GM23338 (cell line): ENCODE data around the gene CDK4. TPM values are rescaled to one million over a fixed set of nuclear protein-coding genes. Genes with fewer than 3 reads are reported as not detected.

Experiments
- ATAC-seq: fragments of 200-7000 bp; cut with Tn5 transposase; 3 replicates; pipeline ENCODE4 v1.9.1; 2020
- DNase-seq: peaks from one replicate; pipeline ENCODE4 v3.0.0-alpha.2; 2015; ENCODE audit warnings: low spot score
- H2AFZ ChIP-seq: fragments of 200-600 bp; sonication (generic); 2 replicates; pipeline ENCODE4 v1.8.0; 2016; ENCODE audit warnings: antibody characterized with exemption, mild to moderate bottlenecking, moderate library complexity
- H3F3A ChIP-seq: fragments of 200-600 bp; sonication (generic); replicated peaks from 2 replicates; pipeline ENCODE4 v1.8.0; 2017; ENCODE audit warnings: antibody characterized with exemption, mixed run types, low read depth
- H3K27ac ChIP-seq: fragments of 200-600 bp; sonication (generic); 2 replicates; pipeline ENCODE4 v1.6.1; 2016; ENCODE audit warnings: low read depth
- H3K27me3 ChIP-seq: fragments of 200-600 bp; sonication (generic); 2 replicates; pipeline ENCODE4 v1.8.0; 2016; ENCODE audit warnings: mild to moderate bottlenecking, mixed run types, moderate library complexity; ENCODE audit not compliant: insufficient read depth
- H3K36me3 ChIP-seq: fragments of 200-600 bp; sonication (generic); 2 replicates; pipeline ENCODE4 v1.8.0; 2016; ENCODE audit warnings: mild to moderate bottlenecking; ENCODE audit not compliant: insufficient read depth
- H3K4me1 ChIP-seq: fragments of 200-600 bp; sonication (generic); 2 replicates; pipeline ENCODE4 v1.8.0; 2016; ENCODE audit warnings: mild to moderate bottlenecking, moderate library complexity; ENCODE audit not compliant: insufficient read depth
- H3K4me2 ChIP-seq: fragments of 200-600 bp; sonication (generic); 2 replicates; pipeline ENCODE4 v1.7.1; 2017; ENCODE audit warnings: mixed run types
- H3K4me3 ChIP-seq: fragments of 200-600 bp; sonication (generic); 2 replicates; pipeline ENCODE4 v1.6.1; 2016; ENCODE audit warnings: mixed run types
- H3K79me2 ChIP-seq: fragments of 200-600 bp; sonication (generic); replicated peaks from 2 replicates; pipeline ENCODE4 v1.8.0; 2017; ENCODE audit warnings: mild to moderate bottlenecking; ENCODE audit not compliant: insufficient read depth
- H3K9me2 ChIP-seq: fragments of 200-600 bp; sonication (generic); 2 replicates; pipeline ENCODE4 v1.8.0; 2017; ENCODE audit not compliant: insufficient read depth
- H4K20me1 ChIP-seq: fragments of 200-600 bp; sonication (generic); replicated peaks from 2 replicates; pipeline ENCODE4 v1.8.0; 2017; ENCODE audit warnings: mild to moderate bottlenecking; ENCODE audit not compliant: insufficient read depth
- H3K27ac Mint-ChIP-seq: 2 replicates; pipeline ENCODE4 v1.8.0; 2020; ENCODE audit warnings: inconsistent platforms, mild to moderate bottlenecking, moderate library complexity, mixed read lengths
- H3K27me3 Mint-ChIP-seq: 3 replicates; pipeline ENCODE4 v1.8.0; 2022; ENCODE audit warnings: low read depth, mild to moderate bottlenecking, moderate library complexity, mixed read lengths, inconsistent platforms; ENCODE audit not compliant: insufficient read depth, poor library complexity
- H3K36me3 Mint-ChIP-seq: 3 replicates; pipeline ENCODE4 v1.8.0; 2021; ENCODE audit warnings: low read depth, mild to moderate bottlenecking, inconsistent platforms, moderate library complexity, mixed read lengths
- H3K4me1 Mint-ChIP-seq: 3 replicates; pipeline ENCODE4 v1.8.0; 2020; ENCODE audit warnings: mild to moderate bottlenecking, inconsistent platforms, mixed read lengths
- H3K4me3 Mint-ChIP-seq: 3 replicates; pipeline ENCODE4 v1.8.0; 2021; ENCODE audit warnings: moderate library complexity, mild to moderate bottlenecking, inconsistent platforms, mixed read lengths
- H3K9me3 Mint-ChIP-seq: 3 replicates; pipeline ENCODE4 v1.8.0; 2020; ENCODE audit warnings: moderate library complexity, mild to moderate bottlenecking, inconsistent platforms, mixed read lengths
- CREB1 ChIP-seq: fragments of 250-450 bp; sonication (Bioruptor Pico); IDR thresholded peaks from 2 replicates; pipeline ENCODE4 v1.5.0; 2020; ENCODE audit warnings: low read depth, mild to moderate bottlenecking, moderate library complexity
- CTCF ChIP-seq, 2 experiments: fragments of 200-600 bp in 1 of 2; sonication (generic) in 1 of 2; conservative IDR thresholded peaks; 2 replicates each; pipeline versions ENCODE4 v1.5.1 to v1.6.1; 2016 to 2017; ENCODE audit warnings: antibody characterized with exemption in 2 of 2, low read depth in 2 of 2, mild to moderate bottlenecking in 2 of 2, moderate library complexity in 1 of 2
- ETS1 ChIP-seq: IDR thresholded peaks from 2 replicates; pipeline ENCODE4 v1.6.1; 2016; ENCODE audit warnings: antibody characterized with exemption
- EZH2 ChIP-seq: fragments of 200-600 bp; sonication (generic); IDR thresholded peaks from one replicate; pipeline ENCODE4 v1.8.0; 2017; ENCODE audit warnings: antibody characterized with exemption, mild to moderate bottlenecking, low read depth; ENCODE audit not compliant: unreplicated experiment
- EZH2phosphoT487 ChIP-seq: fragments of 200-600 bp; sonication (generic); IDR thresholded peaks from one replicate; pipeline ENCODE4 v1.8.1; 2018; ENCODE audit warnings: antibody characterized with exemption; ENCODE audit not compliant: unreplicated experiment
- JUNB ChIP-seq: IDR thresholded peaks from one replicate; pipeline ENCODE4 v1.6.1; 2016; ENCODE audit warnings: antibody characterized with exemption; ENCODE audit not compliant: unreplicated experiment
- NANOG ChIP-seq: IDR thresholded peaks from 2 replicates; pipeline ENCODE4 v1.6.1; 2016; ENCODE audit warnings: antibody characterized with exemption, borderline replicate concordance
- POLR2AphosphoS5 ChIP-seq: IDR thresholded peaks from 2 replicates; pipeline ENCODE4 v1.6.1; 2016; ENCODE audit warnings: antibody characterized with exemption, low read depth
- REST ChIP-seq: IDR thresholded peaks from one replicate; pipeline ENCODE4 v1.6.1; 2018; ENCODE audit warnings: antibody characterized with exemption; ENCODE audit not compliant: unreplicated experiment
- STAT1 ChIP-seq: IDR thresholded peaks from one replicate; pipeline ENCODE4 v1.6.1; 2016; ENCODE audit warnings: antibody characterized with exemption; ENCODE audit not compliant: unreplicated experiment
- ZNF114 ChIP-seq: fragments of 250-450 bp; sonication (Bioruptor Pico); IDR thresholded peaks from 2 replicates; pipeline ENCODE4 v1.5.0; 2020; ENCODE audit warnings: mild to moderate bottlenecking, moderate library complexity
- ZNF331 ChIP-seq: fragments of 250-450 bp; sonication (Bioruptor Pico); IDR thresholded peaks from 2 replicates; pipeline ENCODE4 v1.5.0; 2020; ENCODE audit warnings: low read depth, mild to moderate bottlenecking, moderate library complexity
- ZNF462 ChIP-seq: fragments of 250-450 bp; sonication (Bioruptor Pico); IDR thresholded peaks from 2 replicates; pipeline ENCODE4 v1.5.0; 2020; ENCODE audit warnings: mild to moderate bottlenecking, moderate library complexity
- polyA plus RNA-seq: library from polyadenylated mRNA; unstranded; fragments of >200 nt; fragmentation: Nextera tagmentation; extraction: Ambion mirVana; gene quantifications from 2 replicates; pipeline ENCODE4 v1.2.1, GENCODE V29; 2016
- total RNA-seq: library from RNA; depleted of rRNA; stranded (reverse); fragments of >200 nt; shearing (Covaris generic); gene quantifications from 2 replicates; pipeline ENCODE4 v1.2.3, GENCODE V29; 2014

Gene CDK4
- total and polyA plus RNA-seq, 2 experiments from 2014 or later: 105 to 198 TPM

GRCh38 chr12:57712701-57713100 is 39.4 kb downstream of the CDK4 start:
- peaks cover 4% of the 10 kb centered on the region; the same call in 1 of the 2 replicates for H4K20me1 ChIP-seq
- no peaks in the 10 kb centered on the region for H3K4me1 Mint-ChIP-seq
- no peaks in the 10 kb centered on the region for H3K36me3 ChIP-seq
- H3K4me2 ChIP-seq: no peak overlapping the region
- H3K27me3 Mint-ChIP-seq: peaks cover 1% of the 10 kb centered on the region
- H3K4me1 ChIP-seq: no peaks in the 10 kb centered on the region
- H2AFZ ChIP-seq: no peak overlapping the region
- no peak overlapping the region for H3K27ac Mint-ChIP-seq
- no peaks in the 10 kb centered on the region for H3K9me2 ChIP-seq
- no peaks in the 10 kb centered on the region for H3K79me2 ChIP-seq
- DNase-seq (no peak), ATAC-seq (no peak)
- peaks cover 4% of the 10 kb centered on the region; the same call in 2 of the 3 replicates for H3K36me3 Mint-ChIP-seq
- H3K27me3 ChIP-seq: no peaks in the 10 kb centered on the region
- no peak overlapping the region for H3K27ac ChIP-seq
- H3K9me3 Mint-ChIP-seq: no peaks in the 10 kb centered on the region
- H3K4me3 ChIP-seq: no peak overlapping the region
- H3F3A ChIP-seq: no peaks in the 10 kb centered on the region
- TF ChIP-seq POLR2AphosphoS5 (no peak), CTCF (conservative IDR thresholded peaks at IDR 0.05; ENCODE audit: low read depth in 2 of 2) (no peak), EZH2 (no peak), REST (no peak), ZNF462 (CRISPR knock-in tag) (no peak), CREB1 (no peak), ZNF331 (CRISPR knock-in tag) (no peak), ETS1 (no peak), ZNF114 (no peak), JUNB (no peak), EZH2phosphoT487 (no peak), STAT1 (no peak), NANOG (no peak)
- H3K4me3 Mint-ChIP-seq: no peak overlapping the region
